HG03575 (cell line): ENCODE data around the gene PDE3A.
"Not testable (repeated sequence)": the region's sequence is repeated elsewhere in the genome, so short reads cannot be mapped to it uniquely, and the experiment has no call there.

Experiments used
- ATAC-seq: cut with Tn5 transposase; IDR thresholded peaks from one replicate; pipeline ENCODE4 v1.9.1; 2021; ENCODE audit not compliant: unreplicated experiment, insufficient number of reproducible peaks, low FRiP score; ENCODE audit errors: extremely low read depth

Gene PDE3A

GRCh38 chr12:20510811-20511210, 142.5 kb downstream of the PDE3A start:
- ATAC-seq, result no peak

GRCh38 chr12:20513189-20513588, 144.9 kb downstream of the PDE3A start:
- no peak for ATAC-seq

- no peak for ATAC-seq
Observed at GRCh38 chr12:20514598-20514997, 146.3 kb downstream of the PDE3A start.

- ATAC-seq, result no peak
Observed at GRCh38 chr12:20520532-20520931, 152.2 kb downstream of the PDE3A start.

- ATAC-seq, result no peak
Observed at GRCh38 chr12:20523658-20524057, 155.3 kb downstream of the PDE3A start.

- ATAC-seq, result no peak
Observed at GRCh38 chr12:20524113-20524512, 155.8 kb downstream of the PDE3A start.

GRCh38 chr12:20525064-20525610, 156.8 kb downstream of the PDE3A start:
- ATAC-seq, result no peak

- no peak for ATAC-seq
Observed at GRCh38 chr12:20527417-20528163, 159.3 kb downstream of the PDE3A start.

- ATAC-seq, result no peak
Observed at GRCh38 chr12:20528208-20528607, 159.9 kb downstream of the PDE3A start.

- ATAC-seq, result no peak
Observed at GRCh38 chr12:20546267-20546666, 177.9 kb downstream of the PDE3A start.

GRCh38 chr12:20547816-20548575, 179.7 kb downstream of the PDE3A start:
- no peak for ATAC-seq

GRCh38 chr12:20548611-20549010, 180.3 kb downstream of the PDE3A start:
- no peak for ATAC-seq

- ATAC-seq, result no peak
Observed at GRCh38 chr12:20549108-20549719, 180.9 kb downstream of the PDE3A start.

- ATAC-seq, result not testable (repeated sequence)
Observed at GRCh38 chr12:20551742-20552442, 183.6 kb downstream of the PDE3A start.

- not testable (repeated sequence) for ATAC-seq
Observed at GRCh38 chr12:20552586-20552985, 184.2 kb downstream of the PDE3A start.

- ATAC-seq, result no peak
Observed at GRCh38 chr12:20555015-20555414, 186.7 kb downstream of the PDE3A start.

- ATAC-seq, result no peak
Observed at GRCh38 chr12:20555771-20556170, 187.4 kb downstream of the PDE3A start.

GRCh38 chr12:20557096-20557495, 188.8 kb downstream of the PDE3A start:
- no peak for ATAC-seq

GRCh38 chr12:20560935-20561334, 192.6 kb downstream of the PDE3A start:
- ATAC-seq, result no peak
